ENCODE results near the gene SLC25A31. TPM values are rescaled to one million over a fixed set of nuclear protein-coding genes. Genes with fewer than 3 reads are reported as not detected.

SLC25A31 gene
- polyA plus RNA-seq, 1 experiment, result not detected

GRCh38 chr4:127759228-127759820, 29.1 kb downstream of the SLC25A31 start:
- ChIA-PET CTCF (no interaction called here), POLR2A (no interaction called here)
- H3K4me3 ChIP-seq (ENCODE audit: low read depth, low read length), result no peak overlapping the region
- no peak for TF ChIP-seq CTCF (IDR thresholded peaks at IDR 0.05; ENCODE audit: insufficient read depth, low read depth, low read length)
- DNase-seq (ENCODE audit: low read depth), result no peak
- H3K27me3 ChIP-seq (ENCODE audit: control insufficient read depth, insufficient read depth, low read length), result no peaks in the 10 kb centered on the region
- H3K36me3 ChIP-seq (ENCODE audit: control insufficient read depth, insufficient read depth, low read length), result no peaks in the 10 kb centered on the region

- no peak for TF ChIP-seq CTCF (IDR thresholded peaks at IDR 0.05; ENCODE audit: insufficient read depth, low read depth, low read length)
- ChIA-PET CTCF (no interaction called here), POLR2A (no interaction called here)
- Histone ChIP-seq H3K27me3 (ENCODE audit: control insufficient read depth, insufficient read depth, low read length) (no peaks in the 10 kb centered on the region), H3K4me3 (ENCODE audit: low read depth, low read length) (no peak overlapping the region), H3K36me3 (ENCODE audit: control insufficient read depth, insufficient read depth, low read length) (no peaks in the 10 kb centered on the region)
- DNase-seq (ENCODE audit: low read depth), result no peak
Observed at GRCh38 chr4:127759893-127760292, 29.7 kb downstream of the SLC25A31 start.

- no peaks in the 10 kb centered on the region for H3K36me3 ChIP-seq (ENCODE audit: control insufficient read depth, insufficient read depth, low read length)
- DNase-seq (ENCODE audit: low read depth), result no peak
- ChIA-PET CTCF (no interaction called here), POLR2A (no interaction called here)
- H3K27me3 ChIP-seq (ENCODE audit: control insufficient read depth, insufficient read depth, low read length), result no peaks in the 10 kb centered on the region
- no peak overlapping the region for H3K4me3 ChIP-seq (ENCODE audit: low read depth, low read length)
- no peak for TF ChIP-seq CTCF (IDR thresholded peaks at IDR 0.05; ENCODE audit: insufficient read depth, low read depth, low read length)
Observed at GRCh38 chr4:127771535-127772275, 41.5 kb downstream of the SLC25A31 start.

- ChIA-PET CTCF (interaction anchor here (1.6 kb wide), 1 partner anchor 9 kb away, joined by 3 read pairs; no protein-coding TSS in a partner anchor), POLR2A (no interaction called here)
- H3K36me3 ChIP-seq (ENCODE audit: control insufficient read depth, insufficient read depth, low read length), result no peaks in the 10 kb centered on the region
- peaks cover 2% of the 10 kb centered on the region; the same call in 1 of the 2 replicates for H3K27me3 ChIP-seq (ENCODE audit: control insufficient read depth, insufficient read depth, low read length)
- DNase-seq (ENCODE audit: low read depth), result no peak
- H3K4me3 ChIP-seq (ENCODE audit: low read depth, low read length), result no peak overlapping the region
- no peak for TF ChIP-seq CTCF (IDR thresholded peaks at IDR 0.05; ENCODE audit: insufficient read depth, low read depth, low read length)
Observed at GRCh38 chr4:127772769-127773671, 42.8 kb downstream of the SLC25A31 start.

- DNase-seq (ENCODE audit: low read depth), result no peak
- H3K27me3 ChIP-seq (ENCODE audit: control insufficient read depth, insufficient read depth, low read length), result peaks cover 2% of the 10 kb centered on the region; the same call in 1 of the 2 replicates
Observed at GRCh38 chr4:127775843-127776242, 45.6 kb downstream of the SLC25A31 start.

More at GRCh38 chr4:127775843-127776242, 45.6 kb downstream of the SLC25A31 start:
- ChIA-PET CTCF (interaction anchor here (0.5 to 0.9 kb wide), 2 partner anchors 11 to 52 kb away, joined by 3 to 4 read pairs; no protein-coding TSS in a partner anchor), POLR2A (no interaction called here)
- Histone ChIP-seq H3K36me3 (ENCODE audit: control insufficient read depth, insufficient read depth, low read length) (no peaks in the 10 kb centered on the region), H3K4me3 (ENCODE audit: low read depth, low read length) (no peak overlapping the region)
- no peak for TF ChIP-seq CTCF (IDR thresholded peaks at IDR 0.05; ENCODE audit: insufficient read depth, low read depth, low read length)
